ENCODE results near the gene LAMC2. TPM values are rescaled to one million over a fixed set of nuclear protein-coding genes. Genes with fewer than 3 reads are reported as not detected.

LAMC2 gene
- total RNA-seq, 1 donor from 2014 or later = 13.9 TPM

DNA sequence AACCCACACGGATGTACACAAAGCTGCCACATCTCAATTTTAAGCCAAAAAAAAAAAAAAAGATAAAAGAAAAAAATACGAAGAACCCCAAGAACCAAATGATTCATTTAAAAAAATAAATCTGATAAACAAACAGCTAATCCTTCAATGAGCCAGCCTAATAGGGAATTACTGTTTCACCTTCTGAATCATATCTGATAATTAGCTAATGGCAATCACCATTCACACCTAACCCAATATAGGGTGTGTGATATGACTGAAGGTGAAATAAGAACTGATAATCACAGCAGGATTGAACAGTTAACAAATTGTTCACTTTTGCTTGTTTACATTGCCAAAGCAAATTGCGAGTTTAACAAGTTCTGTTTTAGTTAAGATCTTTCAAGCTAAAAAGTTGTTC is 61.4 kb downstream of the LAMC2 start:
- Histone ChIP-seq H3K9me3 (ENCODE audit: insufficient read depth, low read depth, low read length) (no peaks in the 10 kb centered on the region), H3K4me2 (ENCODE audit: low read length) (no peak overlapping the region), H3K9ac (ENCODE audit: low read length) (no peak overlapping the region), H3K79me2 (ENCODE audit: insufficient read depth, low read length) (no peaks in the 10 kb centered on the region), H3K36me3 (ENCODE audit: insufficient read depth, low read length) (no peaks in the 10 kb centered on the region), H4K20me1 (ENCODE audit: insufficient read depth, low read length) (no peaks in the 10 kb centered on the region), H3K4me1 (ENCODE audit: insufficient read depth, low read length) (no peaks in the 10 kb centered on the region), H3K27me3 (ENCODE audit: insufficient read depth, low read length) (no peaks in the 10 kb centered on the region), H3K4me3 (ENCODE audit: insufficient read depth, low read depth, low read length) (no peak overlapping the region), H3K27ac (ENCODE audit: low read depth, low read length) (no peak overlapping the region), H2AFZ (ENCODE audit: low read depth, low read length) (no peak overlapping the region)
- H3K4me1 Mint-ChIP-seq (ENCODE audit: low read depth, unreplicated experiment) = peaks cover 9% of the 10 kb centered on the region
- no peak overlapping the region for H3K4me3 Mint-ChIP-seq (ENCODE audit: unreplicated experiment)
- no peak for FAIRE-seq
- H3K36me3 Mint-ChIP-seq (ENCODE audit: low read depth, unreplicated experiment) = no peaks in the 10 kb centered on the region
- TF ChIP-seq, protein P1, sequence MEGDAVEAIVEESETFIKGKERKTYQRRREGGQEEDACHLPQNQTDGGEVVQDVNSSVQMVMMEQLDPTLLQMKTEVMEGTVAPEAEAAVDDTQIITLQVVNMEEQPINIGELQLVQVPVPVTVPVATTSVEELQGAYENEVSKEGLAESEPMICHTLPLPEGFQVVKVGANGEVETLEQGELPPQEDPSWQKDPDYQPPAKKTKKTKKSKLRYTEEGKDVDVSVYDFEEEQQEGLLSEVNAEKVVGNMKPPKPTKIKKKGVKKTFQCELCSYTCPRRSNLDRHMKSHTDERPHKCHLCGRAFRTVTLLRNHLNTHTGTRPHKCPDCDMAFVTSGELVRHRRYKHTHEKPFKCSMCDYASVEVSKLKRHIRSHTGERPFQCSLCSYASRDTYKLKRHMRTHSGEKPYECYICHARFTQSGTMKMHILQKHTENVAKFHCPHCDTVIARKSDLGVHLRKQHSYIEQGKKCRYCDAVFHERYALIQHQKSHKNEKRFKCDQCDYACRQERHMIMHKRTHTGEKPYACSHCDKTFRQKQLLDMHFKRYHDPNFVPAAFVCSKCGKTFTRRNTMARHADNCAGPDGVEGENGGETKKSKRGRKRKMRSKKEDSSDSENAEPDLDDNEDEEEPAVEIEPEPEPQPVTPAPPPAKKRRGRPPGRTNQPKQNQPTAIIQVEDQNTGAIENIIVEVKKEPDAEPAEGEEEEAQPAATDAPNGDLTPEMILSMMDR (IDR thresholded peaks at IDR 0.05; ENCODE audit: insufficient read depth, low read depth, low read length) = no peak
- TF ChIP-seq EZH2 (IDR thresholded peaks at IDR 0.05; ENCODE audit: insufficient read depth, low read length) = no peak
- no peaks in the 10 kb centered on the region for H3K27me3 Mint-ChIP-seq (ENCODE audit: low read depth, unreplicated experiment)
- no peak for DNase-seq (ENCODE audit: low read depth)
- H3K9me3 Mint-ChIP-seq (ENCODE audit: unreplicated experiment) = peaks cover 16% of the 10 kb centered on the region
- no peak overlapping the region for H3K27ac Mint-ChIP-seq (ENCODE audit: unreplicated experiment)

DNA sequence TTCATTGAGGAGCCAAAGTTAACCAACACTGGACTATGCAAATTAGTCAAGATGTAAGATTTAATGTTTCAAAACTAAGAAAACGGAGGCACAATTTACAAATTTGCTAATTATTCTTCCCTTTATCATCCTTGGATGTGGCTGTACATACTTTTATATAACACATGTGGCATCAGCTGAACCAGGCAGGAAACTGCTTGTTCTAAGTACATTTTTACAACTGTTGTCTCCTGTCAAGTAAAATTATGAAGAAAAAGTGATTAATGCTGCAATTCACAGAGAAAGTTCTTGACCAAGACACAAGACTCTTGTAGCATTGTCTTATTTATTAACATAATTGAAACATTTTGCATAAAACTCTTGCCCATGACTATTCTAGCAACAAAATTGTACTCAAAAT is 61.9 kb downstream of the LAMC2 start:
- H3K4me3 Mint-ChIP-seq (ENCODE audit: unreplicated experiment) = no peak overlapping the region
- Histone ChIP-seq H3K27me3 (ENCODE audit: insufficient read depth, low read length) (no peaks in the 10 kb centered on the region), H3K9me3 (ENCODE audit: insufficient read depth, low read depth, low read length) (no peaks in the 10 kb centered on the region), H3K4me2 (ENCODE audit: low read length) (no peak overlapping the region), H2AFZ (ENCODE audit: low read depth, low read length) (no peak overlapping the region), H4K20me1 (ENCODE audit: insufficient read depth, low read length) (no peaks in the 10 kb centered on the region), H3K4me3 (ENCODE audit: insufficient read depth, low read depth, low read length) (no peak overlapping the region), H3K79me2 (ENCODE audit: insufficient read depth, low read length) (no peaks in the 10 kb centered on the region), H3K4me1 (ENCODE audit: insufficient read depth, low read length) (no peaks in the 10 kb centered on the region), H3K27ac (ENCODE audit: low read depth, low read length) (no peak overlapping the region), H3K9ac (ENCODE audit: low read length) (no peak overlapping the region), H3K36me3 (ENCODE audit: insufficient read depth, low read length) (no peaks in the 10 kb centered on the region)
- TF ChIP-seq EZH2 (IDR thresholded peaks at IDR 0.05; ENCODE audit: insufficient read depth, low read length) = no peak
- TF ChIP-seq, protein P1 (IDR thresholded peaks at IDR 0.05; ENCODE audit: insufficient read depth, low read depth, low read length) = no peak
- no peak for FAIRE-seq
- H3K9me3 Mint-ChIP-seq (ENCODE audit: unreplicated experiment) = peaks cover 16% of the 10 kb centered on the region
- H3K27ac Mint-ChIP-seq (ENCODE audit: unreplicated experiment) = no peak overlapping the region
- DNase-seq (ENCODE audit: low read depth) = no peak
- H3K36me3 Mint-ChIP-seq (ENCODE audit: low read depth, unreplicated experiment) = no peaks in the 10 kb centered on the region
- no peaks in the 10 kb centered on the region for H3K27me3 Mint-ChIP-seq (ENCODE audit: low read depth, unreplicated experiment)
- peaks cover 9% of the 10 kb centered on the region for H3K4me1 Mint-ChIP-seq (ENCODE audit: low read depth, unreplicated experiment)

DNA sequence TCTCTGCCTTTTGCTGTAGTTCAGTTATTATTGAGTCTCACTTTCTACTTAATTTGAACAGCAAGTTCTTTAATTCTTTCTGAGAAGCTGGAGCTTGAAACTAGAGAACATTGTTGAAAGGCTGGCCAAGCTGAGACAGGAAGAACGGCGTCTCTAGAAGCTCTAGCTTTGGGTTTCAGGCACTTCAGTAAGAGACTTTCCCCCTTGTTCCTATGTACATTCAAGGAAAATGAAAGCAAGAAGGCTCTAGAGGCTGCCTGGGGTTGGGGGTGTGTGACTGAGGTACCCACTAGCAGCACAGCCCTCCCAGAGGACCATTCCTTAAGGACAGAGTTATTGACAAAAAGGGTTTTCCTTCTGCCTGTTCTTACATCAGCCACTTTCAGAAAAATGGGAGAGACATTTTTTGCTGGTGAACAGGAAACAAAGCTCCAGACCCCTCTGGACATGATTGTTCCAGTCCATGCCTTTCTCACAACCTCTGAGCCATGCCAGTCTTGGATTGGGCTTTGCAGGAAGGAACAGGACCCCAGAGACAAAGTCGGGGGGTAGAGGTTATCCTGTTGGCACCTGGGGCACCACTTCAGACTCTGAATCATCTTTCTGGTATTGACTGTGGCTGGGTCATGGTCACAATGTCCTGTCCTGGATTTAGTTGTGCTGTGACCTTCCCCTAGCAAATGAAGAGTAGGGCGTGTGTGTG is 63.1 kb downstream of the LAMC2 start:
- DNase-seq (ENCODE audit: low read depth) (no peak), FAIRE-seq (no peak)
- Histone ChIP-seq H3K36me3 (ENCODE audit: insufficient read depth, low read length) (no peaks in the 10 kb centered on the region), H4K20me1 (ENCODE audit: insufficient read depth, low read length) (no peaks in the 10 kb centered on the region), H3K4me1 (ENCODE audit: insufficient read depth, low read length) (no peaks in the 10 kb centered on the region), H3K4me3 (ENCODE audit: insufficient read depth, low read depth, low read length) (no peak overlapping the region), H3K9ac (ENCODE audit: low read length) (no peak overlapping the region), H2AFZ (ENCODE audit: low read depth, low read length) (no peak overlapping the region), H3K27me3 (ENCODE audit: insufficient read depth, low read length) (no peaks in the 10 kb centered on the region), H3K9me3 (ENCODE audit: insufficient read depth, low read depth, low read length) (no peaks in the 10 kb centered on the region), H3K79me2 (ENCODE audit: insufficient read depth, low read length) (no peaks in the 10 kb centered on the region), H3K4me2 (ENCODE audit: low read length) (no peak overlapping the region), H3K27ac (ENCODE audit: low read depth, low read length) (no peak overlapping the region)
- TF ChIP-seq, protein P1 (IDR thresholded peaks at IDR 0.05; ENCODE audit: insufficient read depth, low read depth, low read length) = no peak
- no peak for TF ChIP-seq EZH2 (IDR thresholded peaks at IDR 0.05; ENCODE audit: insufficient read depth, low read length)
- Mint-ChIP-seq H3K9me3 (ENCODE audit: unreplicated experiment) (peaks cover 16% of the 10 kb centered on the region), H3K4me1 (ENCODE audit: low read depth, unreplicated experiment) (peaks cover 9% of the 10 kb centered on the region), H3K27ac (ENCODE audit: unreplicated experiment) (peak overlapping the region; percentile 81), H3K27me3 (ENCODE audit: low read depth, unreplicated experiment) (no peaks in the 10 kb centered on the region), H3K36me3 (ENCODE audit: low read depth, unreplicated experiment) (no peaks in the 10 kb centered on the region), H3K4me3 (ENCODE audit: unreplicated experiment) (peak overlapping the region; percentile 69)
